HG03457 (cell line): ENCODE data around the gene H6PD.

Experiments
- ATAC-seq: cut with Tn5 transposase; IDR thresholded peaks from one replicate; pipeline ENCODE4 v1.9.1; 2021; ENCODE audit warnings: moderate number of reproducible peaks; ENCODE audit not compliant: unreplicated experiment

Gene H6PD

GRCh38 chr1:9239622-9240401 lies 5.2 kb downstream of the H6PD start:
- no peak for ATAC-seq

DNA sequence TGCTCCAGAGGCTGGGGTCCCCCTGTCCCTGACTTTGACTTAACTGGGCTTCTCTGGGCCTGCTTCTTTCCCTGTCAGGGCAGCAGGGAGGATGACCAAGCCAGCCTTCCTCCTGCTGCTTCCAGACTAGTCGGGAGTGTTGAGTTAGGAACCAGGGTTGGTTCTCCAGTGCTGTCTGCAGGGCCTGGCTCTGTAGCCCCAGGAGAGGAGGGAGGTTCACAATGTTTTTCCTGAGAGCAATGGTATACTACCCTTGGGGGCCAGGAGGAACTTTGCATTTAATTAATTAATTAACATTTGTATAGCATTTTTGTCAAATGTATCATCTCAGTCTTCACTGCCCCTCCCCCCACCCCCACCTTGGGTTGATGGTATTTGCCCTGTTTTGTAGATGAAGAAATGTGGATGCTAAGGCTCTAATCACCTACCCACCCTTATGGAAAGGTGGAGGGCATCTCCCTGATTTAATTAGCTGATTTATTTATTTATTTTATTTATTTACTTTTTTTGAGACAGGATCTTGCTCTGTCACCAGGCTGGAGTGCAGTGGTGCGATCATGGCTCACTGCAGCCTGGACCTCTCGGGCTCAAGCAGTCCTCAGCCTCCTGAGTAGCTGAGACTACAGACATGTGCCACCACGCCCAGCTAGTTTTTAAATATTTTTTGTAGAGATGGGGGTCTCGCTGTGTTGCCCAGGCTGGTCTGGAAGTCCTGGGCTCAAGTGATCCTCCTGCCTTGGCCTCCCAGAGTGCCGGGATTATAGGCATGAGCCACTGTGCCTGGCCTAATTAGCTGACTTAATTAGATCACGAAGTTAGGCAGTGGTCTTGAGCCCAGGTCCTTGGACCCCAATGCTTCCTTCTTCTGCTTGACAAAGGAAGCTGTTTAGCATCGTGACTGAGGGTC lies 6.6 kb downstream of the H6PD start:
- ATAC-seq: no peak

- ATAC-seq: no peak
Measured at GRCh38 chr1:9241891-9242290, 7.3 kb downstream of the H6PD start.

DNA sequence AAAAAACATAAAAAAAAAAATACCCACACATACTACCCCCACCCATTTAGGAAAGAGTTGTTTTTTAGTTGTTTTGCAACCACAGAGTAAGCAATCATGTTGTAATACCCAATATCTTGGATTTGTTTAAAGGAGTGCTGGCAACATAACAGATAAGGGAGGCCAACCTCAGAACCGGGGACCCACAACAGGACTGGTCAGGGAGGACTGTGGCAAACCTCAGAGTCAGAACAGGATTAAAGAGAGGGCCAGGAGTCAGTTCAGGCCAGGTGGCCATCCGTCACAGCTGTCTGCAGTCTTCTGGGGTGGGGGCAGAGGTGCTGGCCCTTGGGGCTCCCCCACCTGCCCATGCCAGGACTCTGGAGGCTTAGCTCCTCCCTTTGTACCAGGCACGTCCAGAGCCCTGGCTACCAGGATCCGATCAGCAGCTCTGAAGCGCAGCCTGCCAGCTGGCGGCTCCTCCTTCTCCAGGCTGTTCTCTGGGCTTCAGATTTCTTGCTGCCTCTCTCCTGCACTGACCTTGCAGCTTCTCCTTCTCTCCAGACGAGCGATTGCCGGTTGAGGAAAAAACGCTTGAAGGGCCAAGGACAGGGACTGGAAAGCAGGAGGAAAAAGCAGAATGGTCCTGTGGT lies 7.9 kb downstream of the H6PD start:
- ATAC-seq: no peak

- no peak for ATAC-seq
Measured at GRCh38 chr1:9243066-9243739, 8.6 kb downstream of the H6PD start.

DNA sequence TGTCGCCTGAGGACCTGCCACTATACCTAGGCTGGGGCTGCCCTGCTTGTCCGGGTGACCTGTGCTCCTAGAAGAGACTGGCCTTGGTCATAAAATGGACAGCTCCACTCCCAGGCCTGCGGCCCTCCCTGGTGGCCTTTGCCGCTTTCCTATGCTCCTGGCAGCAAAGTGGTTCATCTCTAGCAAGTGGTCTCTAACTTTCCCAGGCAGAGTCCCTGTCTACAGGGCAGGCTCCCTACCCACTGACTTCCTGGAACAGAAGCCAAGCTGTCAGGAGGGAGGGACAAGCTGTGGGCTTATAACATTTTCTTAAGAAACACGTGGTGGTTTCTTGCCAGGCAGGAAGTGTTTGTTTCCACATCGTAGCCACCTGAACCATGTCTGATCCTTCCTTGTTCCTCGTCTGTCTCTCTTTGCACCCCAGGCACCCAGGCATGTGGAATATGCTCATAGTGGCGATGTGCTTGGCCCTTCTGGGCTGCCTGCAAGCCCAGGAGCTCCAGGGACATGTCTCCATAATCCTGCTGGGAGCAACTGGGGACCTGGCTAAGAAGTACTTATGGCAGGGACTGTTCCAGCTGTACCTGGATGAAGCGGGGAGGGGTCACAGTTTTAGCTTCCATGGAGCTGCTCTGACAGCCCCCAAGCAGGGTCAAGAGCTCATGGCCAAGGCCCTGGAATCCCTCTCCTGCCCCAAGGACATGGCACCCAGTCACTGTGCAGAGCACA lies 10.1 kb downstream of the H6PD start:
- no peak for ATAC-seq

GRCh38 chr1:9245230-9245619 lies 10.7 kb downstream of the H6PD start:
- ATAC-seq: no peak

GRCh38 chr1:9245661-9246060 lies 11.1 kb downstream of the H6PD start:
- no peak for ATAC-seq

DNA sequence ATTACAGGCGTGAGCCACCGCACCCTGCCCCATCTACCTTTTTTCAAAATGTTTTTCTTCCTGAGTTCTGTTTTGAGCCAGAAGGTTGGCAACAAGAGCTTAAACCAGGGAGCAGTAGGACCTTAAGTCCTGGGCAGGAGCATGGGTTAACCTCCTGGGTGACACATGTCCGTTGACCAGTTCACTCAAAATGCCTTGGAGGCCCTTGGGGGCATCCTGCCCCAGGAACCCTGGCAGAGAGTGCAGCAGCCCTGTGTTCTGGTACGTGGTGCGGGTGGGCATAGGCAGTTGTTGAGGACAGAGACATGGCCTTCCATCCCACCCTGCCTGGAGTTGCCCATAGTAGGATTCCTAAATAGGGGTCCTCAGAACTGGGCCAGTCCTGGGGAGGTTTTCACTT lies 11.6 kb downstream of the H6PD start:
- no peak for ATAC-seq

DNA sequence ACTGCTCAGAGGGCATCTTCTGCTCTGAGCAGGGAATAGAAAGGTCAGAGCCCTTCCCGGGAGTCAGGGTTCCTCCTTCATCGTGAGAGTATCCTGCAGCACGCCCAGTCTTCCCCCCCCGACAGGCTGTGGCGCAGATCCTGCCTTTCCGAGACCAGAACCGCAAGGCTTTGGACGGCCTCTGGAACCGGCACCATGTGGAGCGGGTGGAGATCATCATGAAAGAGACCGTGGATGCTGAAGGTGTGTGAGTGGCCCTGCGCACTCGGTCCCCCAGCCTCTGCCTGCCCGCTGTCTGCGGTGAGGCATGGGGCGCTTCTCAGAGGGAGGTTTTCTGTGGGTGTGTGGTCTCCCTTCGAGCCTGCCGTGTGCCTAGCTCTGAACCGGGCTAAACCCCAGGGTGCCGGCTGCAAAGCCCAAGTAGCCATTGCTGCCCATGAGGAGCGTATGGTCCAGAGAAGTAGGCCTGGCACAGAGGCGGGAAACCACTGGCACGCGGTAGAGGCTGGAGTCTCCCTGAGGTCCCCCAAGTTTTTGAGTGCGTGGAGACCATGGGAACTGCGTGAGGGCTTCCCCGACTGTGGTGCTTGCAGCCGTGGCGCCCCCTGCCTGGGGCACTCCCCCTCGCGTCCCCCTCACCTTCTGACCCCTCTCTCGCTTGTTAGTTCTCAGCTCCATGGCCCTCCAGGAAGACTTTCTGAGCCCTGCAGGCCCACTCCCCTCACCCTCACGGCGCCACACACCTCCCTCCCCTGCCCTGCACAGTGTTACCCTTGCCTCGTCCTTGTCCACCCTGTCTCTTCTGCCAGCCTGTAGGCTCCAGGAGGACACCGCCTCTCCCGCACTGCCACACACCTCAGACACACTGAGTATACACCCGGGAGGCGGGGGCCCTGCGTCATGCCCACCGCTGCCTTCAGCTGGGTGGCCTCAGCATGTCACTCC lies 12.5 kb downstream of the H6PD start:
- no peak for ATAC-seq

DNA sequence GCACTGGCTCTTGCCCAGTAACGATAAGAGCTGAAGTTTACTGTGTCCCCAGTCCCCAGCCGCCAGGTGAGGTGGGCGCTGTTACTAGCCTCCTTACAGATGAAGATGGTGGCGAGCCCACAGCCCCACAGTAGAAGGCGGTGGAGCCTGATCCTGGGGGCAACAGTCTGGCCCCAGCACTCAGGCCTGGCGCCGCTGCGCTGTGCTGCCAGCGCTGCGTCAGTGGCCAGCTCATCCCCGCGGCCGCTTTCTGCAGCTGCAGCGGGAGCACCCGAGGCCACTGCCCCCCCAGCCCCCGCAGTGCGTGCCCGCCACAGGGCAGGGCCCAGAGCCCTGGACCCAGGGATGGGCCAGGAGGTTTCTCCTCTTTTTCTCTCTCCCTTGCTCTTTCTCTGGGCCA lies 13.3 kb downstream of the H6PD start:
- ATAC-seq: no peak

DNA sequence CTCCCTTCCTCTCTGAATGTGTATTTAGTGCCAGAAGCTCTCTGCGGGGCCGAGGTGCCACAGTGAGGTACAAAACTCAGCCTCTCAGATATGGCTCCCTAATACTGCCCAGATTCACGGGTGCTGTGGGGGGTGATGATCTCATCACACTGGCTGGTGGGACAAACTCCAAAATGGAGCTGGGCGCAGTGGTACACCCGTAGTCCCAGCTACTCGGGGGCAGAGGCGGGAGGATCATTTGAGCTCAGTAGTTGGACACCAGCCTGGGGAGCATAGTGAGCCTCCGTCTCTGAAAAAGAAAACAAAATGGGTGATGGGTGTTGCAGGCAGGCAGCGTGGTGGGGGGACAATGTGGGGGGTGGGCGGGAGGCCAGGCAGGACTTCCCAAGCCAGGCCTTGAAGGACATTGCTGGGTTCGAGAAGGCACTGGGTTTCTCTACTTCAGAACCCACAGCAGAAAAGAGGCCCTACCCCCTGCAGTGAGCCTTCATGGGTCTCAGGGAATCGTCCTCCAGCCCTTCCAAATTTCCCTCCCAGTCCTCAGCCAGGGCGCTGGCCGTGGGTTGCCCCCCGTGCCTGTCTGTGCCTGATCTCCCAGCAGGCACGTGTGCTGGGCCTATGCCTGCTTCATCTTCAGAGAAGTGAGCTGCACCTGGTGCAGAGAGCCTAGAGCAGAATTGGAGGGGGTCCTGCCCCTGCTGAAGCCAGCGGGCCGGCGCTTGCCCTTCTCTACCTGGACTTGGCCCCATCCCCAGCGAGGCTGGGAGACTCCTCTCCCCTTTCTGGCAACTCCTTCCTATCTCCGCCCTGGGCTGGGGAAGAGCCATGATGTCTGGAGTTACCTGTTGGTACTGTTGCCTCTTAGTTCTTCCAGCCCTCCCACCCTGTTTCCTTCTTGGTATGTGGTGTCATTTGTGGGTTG lies 14.0 kb downstream of the H6PD start:
- no peak for ATAC-seq

DNA sequence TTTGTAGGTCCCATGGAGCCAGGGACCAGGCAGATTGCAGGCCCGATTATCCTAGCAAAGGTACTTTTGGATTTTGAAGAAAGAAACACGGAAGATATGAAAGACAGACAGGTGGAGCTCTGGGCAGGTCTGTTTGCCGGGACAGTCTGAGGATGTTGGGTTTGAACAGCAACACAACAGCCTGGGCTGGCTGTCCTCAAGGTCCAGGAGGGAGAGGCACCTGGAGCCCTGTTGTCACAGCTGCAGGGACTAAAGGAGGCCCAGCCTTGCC lies 14.6 kb downstream of the H6PD start:
- no peak for ATAC-seq

GRCh38 chr1:9249534-9250410 lies 15.2 kb downstream of the H6PD start:
- no peak for ATAC-seq

DNA sequence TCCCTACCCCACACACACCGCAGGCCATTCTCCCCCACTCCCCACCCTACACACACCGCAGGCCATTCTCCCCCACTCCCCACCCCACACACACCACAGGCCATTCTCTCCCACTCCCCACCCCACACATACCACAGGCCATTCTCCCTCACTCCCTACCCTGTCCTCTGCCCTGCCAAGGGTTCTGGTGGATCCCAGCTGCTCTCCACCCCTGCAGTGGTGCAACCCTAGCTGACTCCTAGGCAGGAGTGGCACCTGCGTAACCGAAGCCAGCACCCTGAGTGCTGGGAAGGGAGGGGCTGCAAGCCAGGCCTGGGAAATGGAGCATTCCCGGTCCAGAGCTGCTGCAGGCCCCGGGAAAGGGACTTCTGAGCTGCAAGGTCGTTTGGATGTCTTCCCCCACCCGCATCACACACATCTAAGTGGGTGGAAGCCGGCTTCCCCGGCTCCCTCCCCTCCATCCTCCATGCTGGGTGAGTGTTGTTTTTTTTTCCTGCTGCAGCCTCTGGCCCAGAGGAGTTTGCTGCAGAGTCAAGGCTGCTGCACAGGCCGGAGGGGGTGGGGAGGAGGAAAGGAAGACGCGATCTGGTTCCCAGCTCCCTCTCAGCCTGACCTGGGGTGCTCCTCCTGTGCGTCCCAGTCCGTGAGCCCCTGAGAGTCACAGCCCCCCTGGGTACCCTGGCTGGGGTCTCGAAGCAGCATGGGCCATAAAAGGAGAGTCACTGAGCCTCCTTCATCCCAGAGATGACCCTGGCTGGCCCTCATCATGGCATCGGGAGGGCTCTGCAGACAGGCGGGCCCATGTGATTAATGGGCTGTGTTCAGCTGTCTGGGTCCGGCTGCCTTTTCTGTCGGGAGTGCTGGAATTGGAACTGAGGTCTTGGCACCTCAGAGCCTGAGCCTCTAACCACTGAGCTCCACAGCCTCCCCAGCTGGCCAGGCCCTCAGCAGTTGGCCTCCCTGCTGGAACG lies 16.1 kb downstream of the H6PD start:
- ATAC-seq: no peak

GRCh38 chr1:9251501-9251900 lies 16.9 kb downstream of the H6PD start:
- no peak for ATAC-seq
